ENCODE data around the gene SLC44A3.

Gene SLC44A3

GRCh38 chr1:94875794-94876193 is 55.6 kb downstream of the SLC44A3 start:
- DNase-seq, result no peak

GRCh38 chr1:94876362-94876761 is 56.2 kb downstream of the SLC44A3 start:
- no peak for DNase-seq

- DNase-seq, result no peak
These were observed 58.2 kb downstream of the SLC44A3 start for GRCh38 chr1:94878329-94878728.

- peak in 1 of 2 experiments; percentile 19 for DNase-seq
These were observed 63.5 kb downstream of the SLC44A3 start for GRCh38 chr1:94883691-94884090.

GRCh38 chr1:94884106-94884505 is 63.9 kb downstream of the SLC44A3 start:
- no peak for DNase-seq

GRCh38 chr1:94884507-94884906 is 64.3 kb downstream of the SLC44A3 start:
- DNase-seq, result no peak

GRCh38 chr1:94886361-94886760 is 66.2 kb downstream of the SLC44A3 start:
- DNase-seq, result no peak

- DNase-seq, result no peak
These were observed 66.9 kb downstream of the SLC44A3 start for GRCh38 chr1:94887106-94887505.

- DNase-seq, result no peak
These were observed 67.5 kb downstream of the SLC44A3 start for GRCh38 chr1:94887603-94888171.

- DNase-seq, result no peak
These were observed 68.0 kb downstream of the SLC44A3 start for GRCh38 chr1:94888201-94888600.

GRCh38 chr1:94892604-94893254 is 72.6 kb downstream of the SLC44A3 start:
- DNase-seq, result no peak

GRCh38 chr1:94894630-94895029 is 74.5 kb downstream of the SLC44A3 start:
- DNase-seq, result no peak

- DNase-seq, result no peak
These were observed 75.4 kb downstream of the SLC44A3 start for GRCh38 chr1:94895518-94895917.

GRCh38 chr1:94898491-94899385 is 78.6 kb downstream of the SLC44A3 start:
- DNase-seq, result no peak

- DNase-seq, result no peak
These were observed 79.6 kb downstream of the SLC44A3 start for GRCh38 chr1:94899756-94900155.

- no peak for DNase-seq
These were observed 81.7 kb downstream of the SLC44A3 start for GRCh38 chr1:94901841-94902240.

GRCh38 chr1:94903280-94904009 is 83.3 kb downstream of the SLC44A3 start:
- DNase-seq, result no peak

- DNase-seq, result no peak
These were observed 85.0 kb downstream of the SLC44A3 start for GRCh38 chr1:94905207-94905606.

GRCh38 chr1:94906382-94906781 is 86.2 kb downstream of the SLC44A3 start:
- DNase-seq, result no peak

GRCh38 chr1:94907136-94907535 is 87.0 kb downstream of the SLC44A3 start:
- no peak for DNase-seq

GRCh38 chr1:94908190-94908589 is 88.0 kb downstream of the SLC44A3 start:
- DNase-seq, result no peak

- no peak for DNase-seq
These were observed 88.8 kb downstream of the SLC44A3 start for GRCh38 chr1:94908965-94909364.

GRCh38 chr1:94909486-94909885 is 89.3 kb downstream of the SLC44A3 start:
- no peak for DNase-seq
